Spleen (tissue), 7 donors: ENCODE results near the gene NPPA.

Experiments used
- POLR2A ChIP-seq, 3 donors: fragments of 450-650 bp; IDR thresholded peaks; one replicate each; pipeline ENCODE4 v1.5.1; 2017; ENCODE audit warnings: antibody characterized with exemption in 3 of 3, mild to moderate bottlenecking in 1 of 3
- POLR2AphosphoS5 ChIP-seq, 3 donors: sonication (generic); formaldehyde crosslinking; IDR thresholded peaks; one replicate each; pipeline ENCODE4 v1.5.1; 2017; ENCODE audit warnings: antibody characterized with exemption in 3 of 3
- TF ChIP-seq, protein P1 (sequence below), 11 experiments: fragments of 200-600 bp in 7 of 11; fragments of 450-650 bp in 4 of 11; sonication (generic) in 4 of 11; IDR thresholded peaks in 8 of 11; conservative IDR thresholded peaks in 3 of 11; 1 replicate in 7 of 11; 2 replicates in 4 of 11; pipeline versions ENCODE4 v1.4.0 to v1.8.0; 2016 to 2021; ENCODE audit warnings: antibody characterized with exemption in 11 of 11, inconsistent platforms in 4 of 11, mild to moderate bottlenecking in 1 of 11
- donor health status: DM: no; HTN: no; CAD: no; lungs with moderate emphysema.
- donor health status: DM: no; HTN: no; CAD: no.
- donor health status: DM: no; HTN: no; CAD: no.

DNA sequence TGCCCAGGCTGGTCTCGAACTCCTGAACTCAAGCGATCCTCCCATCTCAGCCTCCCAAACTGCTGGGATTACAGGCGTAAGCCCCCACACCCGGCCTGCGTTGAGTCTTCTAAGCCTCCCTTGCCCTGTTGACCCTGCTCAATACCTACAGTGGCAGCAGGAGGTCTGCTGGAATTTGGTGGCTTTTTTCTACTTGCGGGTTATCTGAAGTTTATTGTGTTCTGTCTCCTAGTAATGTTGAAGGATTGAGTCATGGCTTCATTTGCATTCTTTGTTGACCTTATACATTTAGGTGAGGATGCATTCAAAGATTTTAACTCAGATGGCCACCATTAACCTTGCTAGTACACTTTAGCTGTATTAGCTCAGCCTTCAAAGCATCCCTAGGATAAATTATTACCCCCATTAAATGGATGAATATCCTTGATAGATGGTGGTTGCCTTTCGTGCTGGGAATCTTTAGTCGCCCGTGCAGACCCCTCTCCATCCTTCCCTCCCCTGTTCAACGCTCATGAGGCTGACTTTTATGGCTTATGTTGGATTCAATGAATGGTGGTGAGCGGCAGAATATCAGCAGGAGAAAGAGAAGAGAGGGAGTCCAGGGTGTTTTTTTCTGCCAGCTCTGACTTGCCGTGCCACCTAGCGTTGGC is 20.9 kb upstream of the NPPA start:
- TF ChIP-seq POLR2A (IDR thresholded peaks at IDR 0.05) (no peak), POLR2AphosphoS5 (IDR thresholded peaks at IDR 0.05) (no peak)
- TF ChIP-seq, protein P1, sequence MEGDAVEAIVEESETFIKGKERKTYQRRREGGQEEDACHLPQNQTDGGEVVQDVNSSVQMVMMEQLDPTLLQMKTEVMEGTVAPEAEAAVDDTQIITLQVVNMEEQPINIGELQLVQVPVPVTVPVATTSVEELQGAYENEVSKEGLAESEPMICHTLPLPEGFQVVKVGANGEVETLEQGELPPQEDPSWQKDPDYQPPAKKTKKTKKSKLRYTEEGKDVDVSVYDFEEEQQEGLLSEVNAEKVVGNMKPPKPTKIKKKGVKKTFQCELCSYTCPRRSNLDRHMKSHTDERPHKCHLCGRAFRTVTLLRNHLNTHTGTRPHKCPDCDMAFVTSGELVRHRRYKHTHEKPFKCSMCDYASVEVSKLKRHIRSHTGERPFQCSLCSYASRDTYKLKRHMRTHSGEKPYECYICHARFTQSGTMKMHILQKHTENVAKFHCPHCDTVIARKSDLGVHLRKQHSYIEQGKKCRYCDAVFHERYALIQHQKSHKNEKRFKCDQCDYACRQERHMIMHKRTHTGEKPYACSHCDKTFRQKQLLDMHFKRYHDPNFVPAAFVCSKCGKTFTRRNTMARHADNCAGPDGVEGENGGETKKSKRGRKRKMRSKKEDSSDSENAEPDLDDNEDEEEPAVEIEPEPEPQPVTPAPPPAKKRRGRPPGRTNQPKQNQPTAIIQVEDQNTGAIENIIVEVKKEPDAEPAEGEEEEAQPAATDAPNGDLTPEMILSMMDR (IDR thresholded peaks at IDR 0.05 in 8 of 11, conservative IDR thresholded peaks at IDR 0.05 in 3 of 11): no peak
